OCI-LY1 (cell line): Measurements from ENCODE around the gene DENND1B.
"Not testable (repeated sequence)": the region's sequence is repeated elsewhere in the genome, so short reads cannot be mapped to it uniquely, and the experiment has no call there.

Experiments
- H2AFZ ChIP-seq: fragments of 200-600 bp; sonication (generic), shearing (Covaris generic); 2 replicates; pipeline ENCODE4 v1.6.0; 2014; ENCODE audit warnings: antibody characterized with exemption, mild to moderate bottlenecking, low read length
- H3F3A ChIP-seq: fragments of 200-600 bp; sonication (generic), shearing (Covaris generic); 2 replicates; pipeline ENCODE4 v1.6.0; 2014; ENCODE audit warnings: mild to moderate bottlenecking, antibody characterized with exemption, low read length, moderate library complexity; ENCODE audit not compliant: insufficient read depth
- H3K27ac ChIP-seq: fragments of 200-600 bp; sonication (generic); 2 replicates; pipeline ENCODE4 v1.5.1; 2014; ENCODE audit warnings: low read length, mixed run types, mild to moderate bottlenecking, low read depth; ENCODE audit not compliant: poor library complexity, severe bottlenecking
- H3K27me3 ChIP-seq: fragments of 200-600 bp; sonication (generic); 2 replicates; pipeline ENCODE4 v1.6.0; 2014; ENCODE audit warnings: antibody characterized with exemption, mild to moderate bottlenecking, low read length, moderate library complexity; ENCODE audit not compliant: insufficient read depth
- H3K36me3 ChIP-seq: fragments of 200-600 bp; sonication (generic); 2 replicates; pipeline ENCODE4 v1.6.1; 2014; ENCODE audit warnings: mild to moderate bottlenecking, antibody characterized with exemption, low read length, moderate library complexity, mixed read lengths; ENCODE audit not compliant: insufficient read depth
- H3K4me1 ChIP-seq: fragments of 200-600 bp; sonication (generic); 2 replicates; pipeline ENCODE4 v1.5.1; 2014; ENCODE audit warnings: mild to moderate bottlenecking, low read length, moderate library complexity; ENCODE audit not compliant: insufficient read depth, severe bottlenecking
- H3K4me2 ChIP-seq: fragments of 200-600 bp; sonication (generic), shearing (Covaris generic); 2 replicates; pipeline ENCODE4 v1.6.1; 2014; ENCODE audit warnings: low read length
- H3K4me3 ChIP-seq: fragments of 200-600 bp; sonication (generic); 2 replicates; pipeline ENCODE4 v1.5.1; 2014; ENCODE audit warnings: low read length, low read depth, mild to moderate bottlenecking, mixed read lengths; ENCODE audit not compliant: poor library complexity, severe bottlenecking
- H3K79me2 ChIP-seq: fragments of 200-600 bp; shearing (Covaris generic); 2 replicates; pipeline ENCODE4 v1.6.1; 2016; ENCODE audit warnings: mixed run types, low read length, mixed read lengths; ENCODE audit not compliant: insufficient read depth
- H3K9ac ChIP-seq: fragments of 200-600 bp; sonication (generic), shearing (Covaris generic); 2 replicates; pipeline ENCODE4 v1.6.1; 2014; ENCODE audit warnings: mild to moderate bottlenecking, low read length, mixed read lengths
- H3K9me2 ChIP-seq: fragments of 200-600 bp; sonication (generic), shearing (Covaris generic); 2 replicates; pipeline ENCODE4 v1.6.1; 2014; ENCODE audit warnings: low read depth, mild to moderate bottlenecking, low read length, mixed read lengths
- H3K9me3 ChIP-seq: fragments of 200-600 bp; shearing (Covaris generic); 2 replicates; pipeline ENCODE4 v1.6.1; 2014; ENCODE audit warnings: low read length, mixed read lengths
- H4K20me1 ChIP-seq: fragments of 200-600 bp; sonication (generic), shearing (Covaris generic); 2 replicates; pipeline ENCODE4 v1.6.0; 2016; ENCODE audit warnings: mild to moderate bottlenecking, low read length; ENCODE audit not compliant: insufficient read depth
- EZH2 ChIP-seq: fragments of 200-600 bp; sonication (generic), shearing (Covaris generic); IDR thresholded peaks from 2 replicates; pipeline ENCODE4 v1.8.0; 2017; ENCODE audit warnings: borderline replicate concordance, mixed run types, mild to moderate bottlenecking, antibody characterized with exemption, low read length, moderate library complexity, mixed read lengths
- TF ChIP-seq, protein P1 (sequence below): fragments of 200-600 bp; sonication (generic), shearing (Covaris generic); IDR thresholded peaks from 2 replicates; pipeline ENCODE4 v1.5.1; 2017; ENCODE audit warnings: mild to moderate bottlenecking, antibody characterized with exemption, low read length, moderate library complexity, mixed read lengths

Gene DENND1B

DNA sequence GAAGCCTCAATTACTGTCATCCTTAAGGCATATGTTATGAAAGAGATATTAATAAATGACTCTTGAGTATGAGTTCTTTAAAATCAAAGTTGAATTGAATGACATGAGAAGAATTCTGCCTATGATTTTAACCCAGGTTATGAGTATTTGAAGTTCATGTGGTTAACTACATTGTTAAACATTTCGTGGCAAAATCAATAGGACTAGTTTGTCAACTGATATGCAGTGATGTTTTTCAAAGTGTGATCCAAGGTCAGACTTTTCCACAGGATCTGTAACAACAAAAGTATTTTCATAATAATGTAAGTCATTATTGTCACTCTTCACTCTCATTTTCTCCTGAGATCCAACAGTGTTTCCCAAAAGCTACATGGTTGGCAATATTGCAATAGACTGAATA is 189.5 kb downstream of the DENND1B start:
- Histone ChIP-seq H4K20me1 (no peaks in the 10 kb centered on the region), H3K9me3 (no peaks in the 10 kb centered on the region), H3K36me3 (0 out of 2 replicates have a peak, but pooled peaks cover 5% of the 10 kb centered on the region), H3K9ac (no peak overlapping the region), H3K4me2 (no peak overlapping the region), H3K4me1 (no peaks in the 10 kb centered on the region), H3K27ac (no peak overlapping the region), H3K27me3 (no peaks in the 10 kb centered on the region), H2AFZ (no peak overlapping the region), H3K4me3 (no peak overlapping the region), H3K9me2 (no peaks in the 10 kb centered on the region), H3F3A (no peaks in the 10 kb centered on the region), H3K79me2 (0 out of 2 replicates have a peak, but pooled peaks cover 2% of the 10 kb centered on the region)
- no peak for TF ChIP-seq EZH2
- TF ChIP-seq, protein P1, sequence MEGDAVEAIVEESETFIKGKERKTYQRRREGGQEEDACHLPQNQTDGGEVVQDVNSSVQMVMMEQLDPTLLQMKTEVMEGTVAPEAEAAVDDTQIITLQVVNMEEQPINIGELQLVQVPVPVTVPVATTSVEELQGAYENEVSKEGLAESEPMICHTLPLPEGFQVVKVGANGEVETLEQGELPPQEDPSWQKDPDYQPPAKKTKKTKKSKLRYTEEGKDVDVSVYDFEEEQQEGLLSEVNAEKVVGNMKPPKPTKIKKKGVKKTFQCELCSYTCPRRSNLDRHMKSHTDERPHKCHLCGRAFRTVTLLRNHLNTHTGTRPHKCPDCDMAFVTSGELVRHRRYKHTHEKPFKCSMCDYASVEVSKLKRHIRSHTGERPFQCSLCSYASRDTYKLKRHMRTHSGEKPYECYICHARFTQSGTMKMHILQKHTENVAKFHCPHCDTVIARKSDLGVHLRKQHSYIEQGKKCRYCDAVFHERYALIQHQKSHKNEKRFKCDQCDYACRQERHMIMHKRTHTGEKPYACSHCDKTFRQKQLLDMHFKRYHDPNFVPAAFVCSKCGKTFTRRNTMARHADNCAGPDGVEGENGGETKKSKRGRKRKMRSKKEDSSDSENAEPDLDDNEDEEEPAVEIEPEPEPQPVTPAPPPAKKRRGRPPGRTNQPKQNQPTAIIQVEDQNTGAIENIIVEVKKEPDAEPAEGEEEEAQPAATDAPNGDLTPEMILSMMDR: no peak

DNA sequence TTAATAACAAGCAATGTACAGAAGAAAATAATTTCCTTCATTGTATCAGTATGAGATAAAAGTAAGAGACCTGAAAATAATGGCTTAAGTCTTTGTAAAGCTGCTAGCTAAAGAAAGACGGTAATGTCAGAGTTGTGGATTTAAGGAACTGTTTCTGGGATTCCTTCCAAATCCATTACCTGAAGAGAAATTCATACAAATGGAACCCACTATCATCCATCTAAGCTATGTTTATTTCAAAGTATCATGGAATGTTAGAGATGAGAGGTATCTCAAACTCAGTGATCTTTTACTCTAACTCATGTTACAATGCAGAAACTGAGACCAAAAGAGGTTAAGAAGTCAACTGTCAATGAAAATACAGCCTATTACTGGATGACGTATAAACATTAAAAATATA is 197.7 kb downstream of the DENND1B start:
- H4K20me1 ChIP-seq: no peaks in the 10 kb centered on the region
- H3K4me1 ChIP-seq: no peaks in the 10 kb centered on the region
- H2AFZ ChIP-seq: no peak overlapping the region
- H3K9me2 ChIP-seq: no peaks in the 10 kb centered on the region
- H3K27me3 ChIP-seq: no peaks in the 10 kb centered on the region
- H3K27ac ChIP-seq: no peak overlapping the region
- no peak overlapping the region for H3K9ac ChIP-seq
- H3K9me3 ChIP-seq: no peaks in the 10 kb centered on the region
- no peak overlapping the region for H3K4me2 ChIP-seq
- H3K79me2 ChIP-seq: no peaks in the 10 kb centered on the region
- TF ChIP-seq EZH2: no peak
- TF ChIP-seq, protein P1: no peak
- no peak overlapping the region for H3K4me3 ChIP-seq
- no peaks in the 10 kb centered on the region for H3K36me3 ChIP-seq
- no peaks in the 10 kb centered on the region for H3F3A ChIP-seq

DNA sequence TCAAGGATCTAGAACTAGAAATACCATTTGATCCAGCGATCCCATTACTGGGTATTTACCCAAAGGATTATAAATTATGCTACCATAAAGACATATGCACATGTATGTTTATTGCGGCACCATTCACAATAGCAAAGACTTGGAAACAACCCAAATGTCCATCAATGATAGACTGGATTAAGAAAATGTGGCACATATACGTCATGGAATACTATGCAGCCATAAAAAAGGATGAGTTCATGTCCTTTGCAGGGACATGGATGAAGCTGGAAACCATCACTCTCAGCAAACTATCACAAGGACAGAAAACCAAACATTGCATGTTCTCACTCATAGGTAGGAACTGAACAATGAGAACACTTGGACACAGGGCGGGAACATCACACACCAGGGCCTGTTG is 199.7 kb downstream of the DENND1B start:
- not testable (repeated sequence) for H3K36me3 ChIP-seq, H3K79me2 ChIP-seq, H3K27ac ChIP-seq

DNA sequence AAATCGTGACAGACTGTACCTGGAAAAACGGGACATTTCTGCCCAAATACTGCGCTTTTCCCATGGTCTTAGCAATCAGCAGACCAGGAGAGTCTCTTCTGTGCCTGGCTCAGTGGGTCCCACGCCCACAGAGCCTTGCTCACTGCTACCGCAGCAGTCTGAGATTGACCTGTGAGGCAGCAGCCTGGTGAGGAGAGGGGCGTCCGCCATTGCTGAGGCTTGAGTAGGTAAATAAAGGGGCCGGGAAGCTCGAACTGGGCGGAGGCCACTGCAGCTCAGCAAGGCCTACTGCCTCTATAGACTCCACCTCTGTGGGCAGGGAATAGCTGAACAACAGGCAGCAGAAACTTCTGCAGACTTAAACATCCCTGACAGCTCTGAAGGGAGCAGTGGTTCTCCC is 203.1 kb downstream of the DENND1B start:
- H4K20me1 ChIP-seq: no peaks in the 10 kb centered on the region
- H3K9me2 ChIP-seq: no peaks in the 10 kb centered on the region
- H3K27me3 ChIP-seq: no peaks in the 10 kb centered on the region
- H3K27ac ChIP-seq: no peak overlapping the region
- no peak overlapping the region for H2AFZ ChIP-seq
- H3F3A ChIP-seq: no peaks in the 10 kb centered on the region
- H3K9ac ChIP-seq: no peak overlapping the region
- H3K4me2 ChIP-seq: no peak overlapping the region
- no peaks in the 10 kb centered on the region for H3K36me3 ChIP-seq
- H3K4me3 ChIP-seq: no peak overlapping the region
- TF ChIP-seq, protein P1: no peak
- no peak for TF ChIP-seq EZH2
- no peaks in the 10 kb centered on the region for H3K4me1 ChIP-seq
- peaks cover 7% of the 10 kb centered on the region for H3K9me3 ChIP-seq
- no peaks in the 10 kb centered on the region for H3K79me2 ChIP-seq

More for the DNA sequence above, 199.7 kb downstream of the DENND1B start:
- H3K27me3 ChIP-seq, H3K9ac ChIP-seq, H3K4me2 ChIP-seq, H4K20me1 ChIP-seq, H2AFZ ChIP-seq, H3K9me2 ChIP-seq, H3K4me3 ChIP-seq, H3K4me1 ChIP-seq, H3F3A ChIP-seq, H3K9me3 ChIP-seq: not testable (repeated sequence)
